Measurements from ENCODE around the gene ROR2.

The ROR2 gene

GRCh38 chr9:91953718-91954117 is 3.7 kb upstream of the ROR2 start:
- Histone ChIP-seq H3K4me2 (ENCODE audit: low read length) (no peak overlapping the region), H2BK5ac (ENCODE audit: low read length) (peak overlapping the region; percentile 76), H4K8ac (ENCODE audit: low read depth, low read length) (no peak overlapping the region), H3K79me1 (ENCODE audit: low read length) (no peaks in the 10 kb centered on the region), H2AK5ac (ENCODE audit: low read length) (peak overlapping the region; percentile 65), H3K18ac (ENCODE audit: low read length) (no peak overlapping the region), H3K27ac (ENCODE audit: low read depth, low read length) (no peak overlapping the region), H3K9ac (ENCODE audit: low read length) (no peak overlapping the region), H4K5ac (ENCODE audit: low read length) (no peak overlapping the region), H3K4ac (ENCODE audit: low read depth, low read length) (no peak overlapping the region), H3K4me3 (ENCODE audit: low read length) (no peak overlapping the region), H3K36me3 (ENCODE audit: control insufficient read depth, insufficient read depth, low read length) (no peaks in the 10 kb centered on the region), H3K27me3 (ENCODE audit: insufficient read depth, low read length, poor library complexity) (no peaks in the 10 kb centered on the region), H3K23ac (ENCODE audit: low read length) (no peak overlapping the region), H3K79me2 (ENCODE audit: control insufficient read depth, insufficient read depth, low read length) (peaks cover 12% of the 10 kb centered on the region), H3K56ac (ENCODE audit: low read length) (peak overlapping the region; percentile 71), H2BK15ac (replicated peaks; ENCODE audit: low read depth) (no peak overlapping the region), H2BK120ac (ENCODE audit: low read depth, low read length) (peak overlapping the region; percentile 17), H3K4me1 (ENCODE audit: control insufficient read depth, low read depth, low read length) (peaks cover 7% of the 10 kb centered on the region)
- no CpG with 5 or more reads among the region's 6 CpGs for WGBS (ENCODE audit: extremely low coverage, insufficient coverage, low lambda C conversion rate)
- DNase-seq = peak; percentile 84

- no peak overlapping the region for H2BK120ac ChIP-seq (ENCODE audit: low read depth, low read length)
- H3K79me1 ChIP-seq (ENCODE audit: low read length) = no peaks in the 10 kb centered on the region
- no peak overlapping the region for H3K23ac ChIP-seq (ENCODE audit: low read length)
- H3K4me1 ChIP-seq (ENCODE audit: control insufficient read depth, low read depth, low read length) = peaks cover 7% of the 10 kb centered on the region
- no peak overlapping the region for H3K18ac ChIP-seq (ENCODE audit: low read length)
- no peak overlapping the region for H4K8ac ChIP-seq (ENCODE audit: low read depth, low read length)
- peaks cover 25% of the 10 kb centered on the region for H3K79me2 ChIP-seq (ENCODE audit: control insufficient read depth, insufficient read depth, low read length)
- H3K36me3 ChIP-seq (ENCODE audit: control insufficient read depth, insufficient read depth, low read length) = no peaks in the 10 kb centered on the region
- WGBS (ENCODE audit: extremely low coverage, insufficient coverage, low lambda C conversion rate) = no CpG with 5 or more reads among the region's 6 CpGs
- peak overlapping the region; percentile 56 for H3K56ac ChIP-seq (ENCODE audit: low read length)
- no peaks in the 10 kb centered on the region for H3K27me3 ChIP-seq (ENCODE audit: insufficient read depth, low read length, poor library complexity)
- H3K4ac ChIP-seq (ENCODE audit: low read depth, low read length) = no peak overlapping the region
- H3K4me2 ChIP-seq (ENCODE audit: low read length) = no peak overlapping the region
- peak overlapping the region; percentile 33 for H2BK5ac ChIP-seq (ENCODE audit: low read length)
- H3K9ac ChIP-seq (ENCODE audit: low read length) = no peak overlapping the region
- H3K27ac ChIP-seq (ENCODE audit: low read depth, low read length) = no peak overlapping the region
- no peak for DNase-seq
- no peak overlapping the region for H4K5ac ChIP-seq (ENCODE audit: low read length)
- H3K4me3 ChIP-seq (ENCODE audit: low read length) = no peak overlapping the region
- H2AK5ac ChIP-seq (ENCODE audit: low read length) = peak overlapping the region; percentile 57
- H2BK15ac ChIP-seq (replicated peaks; ENCODE audit: low read depth) = no peak overlapping the region
Measured at GRCh38 chr9:91951944-91952520, 2.0 kb upstream of the ROR2 start.

GRCh38 chr9:91949392-91949945 is 559 bp downstream of the ROR2 start:
- H3K27ac ChIP-seq (ENCODE audit: low read depth, low read length) = peak overlapping the region; percentile 94

GRCh38 chr9:91948597-91949391 is 1.2 kb downstream of the ROR2 start:
- DNase-seq = peak; percentile 89
- Histone ChIP-seq H2BK120ac (ENCODE audit: low read depth, low read length) (peak overlapping the region; percentile 96), H3K4ac (ENCODE audit: low read depth, low read length) (peak overlapping the region; percentile 99), H3K4me2 (ENCODE audit: low read length) (peak overlapping the region; percentile 42), H4K5ac (ENCODE audit: low read length) (no peak overlapping the region), H3K23ac (ENCODE audit: low read length) (peak overlapping the region; percentile 72), H3K27me3 (ENCODE audit: insufficient read depth, low read length, poor library complexity) (no peaks in the 10 kb centered on the region), H3K79me1 (ENCODE audit: low read length) (peaks cover 4% of the 10 kb centered on the region), H3K4me3 (ENCODE audit: low read length) (peak overlapping the region; percentile 84), H3K79me2 (ENCODE audit: control insufficient read depth, insufficient read depth, low read length) (peaks cover 53% of the 10 kb centered on the region), H3K56ac (ENCODE audit: low read length) (peak overlapping the region; percentile 97), H4K8ac (ENCODE audit: low read depth, low read length) (peak overlapping the region; percentile 98), H2AK5ac (ENCODE audit: low read length) (no peak overlapping the region), H3K18ac (ENCODE audit: low read length) (peak overlapping the region; percentile 100), H2BK5ac (ENCODE audit: low read length) (peak overlapping the region; percentile 87), H3K36me3 (ENCODE audit: control insufficient read depth, insufficient read depth, low read length) (no peaks in the 10 kb centered on the region), H3K4me1 (ENCODE audit: control insufficient read depth, low read depth, low read length) (peaks cover 18% of the 10 kb centered on the region), H2BK15ac (replicated peaks; ENCODE audit: low read depth) (peak overlapping the region; percentile 21), H3K9ac (ENCODE audit: low read length) (peak overlapping the region; percentile 94), H3K27ac (ENCODE audit: low read depth, low read length) (peak overlapping the region; percentile 94)
- WGBS (ENCODE audit: extremely low coverage, insufficient coverage, low lambda C conversion rate) = no CpG with 5 or more reads among the region's 66 CpGs

More at GRCh38 chr9:91949392-91949945, 559 bp downstream of the ROR2 start:
- Histone ChIP-seq H3K79me2 (ENCODE audit: control insufficient read depth, insufficient read depth, low read length) (peaks cover 47% of the 10 kb centered on the region), H3K79me1 (ENCODE audit: low read length) (no peaks in the 10 kb centered on the region), H3K56ac (ENCODE audit: low read length) (peak overlapping the region; percentile 97), H3K27me3 (ENCODE audit: insufficient read depth, low read length, poor library complexity) (no peaks in the 10 kb centered on the region), H3K36me3 (ENCODE audit: control insufficient read depth, insufficient read depth, low read length) (no peaks in the 10 kb centered on the region), H2BK15ac (replicated peaks; ENCODE audit: low read depth) (peak overlapping the region; percentile 86), H2AK5ac (ENCODE audit: low read length) (no peak overlapping the region), H4K8ac (ENCODE audit: low read depth, low read length) (peak overlapping the region; percentile 98), H3K4me1 (ENCODE audit: control insufficient read depth, low read depth, low read length) (peaks cover 19% of the 10 kb centered on the region), H3K23ac (ENCODE audit: low read length) (peak overlapping the region; percentile 76), H3K18ac (ENCODE audit: low read length) (peak overlapping the region; percentile 100), H3K4me3 (ENCODE audit: low read length) (peak overlapping the region; percentile 84), H3K9ac (ENCODE audit: low read length) (peak overlapping the region; percentile 94), H4K5ac (ENCODE audit: low read length) (no peak overlapping the region), H3K4me2 (ENCODE audit: low read length) (peak overlapping the region; percentile 4), H2BK120ac (ENCODE audit: low read depth, low read length) (peak overlapping the region; percentile 96), H3K4ac (ENCODE audit: low read depth, low read length) (peak overlapping the region; percentile 99), H2BK5ac (ENCODE audit: low read length) (peak overlapping the region; percentile 87)
- WGBS (ENCODE audit: extremely low coverage, insufficient coverage, low lambda C conversion rate) = no CpG with 5 or more reads among the region's 61 CpGs
- no peak for DNase-seq

- H2BK5ac ChIP-seq (ENCODE audit: low read length) = peak overlapping the region; percentile 73
- no CpG with 5 or more reads among the region's 12 CpGs for WGBS (ENCODE audit: extremely low coverage, insufficient coverage, low lambda C conversion rate)
- no peak overlapping the region for H2BK15ac ChIP-seq (replicated peaks; ENCODE audit: low read depth)
- H4K5ac ChIP-seq (ENCODE audit: low read length) = no peak overlapping the region
- peak; percentile 67 for DNase-seq
- peak overlapping the region; percentile 72 for H3K23ac ChIP-seq (ENCODE audit: low read length)
- peak overlapping the region; percentile 94 for H3K9ac ChIP-seq (ENCODE audit: low read length)
- peaks cover 59% of the 10 kb centered on the region for H3K79me2 ChIP-seq (ENCODE audit: control insufficient read depth, insufficient read depth, low read length)
- H3K4me3 ChIP-seq (ENCODE audit: low read length) = peak overlapping the region; percentile 84
- H3K36me3 ChIP-seq (ENCODE audit: control insufficient read depth, insufficient read depth, low read length) = no peaks in the 10 kb centered on the region
- peaks cover 7% of the 10 kb centered on the region for H3K79me1 ChIP-seq (ENCODE audit: low read length)
- H2BK120ac ChIP-seq (ENCODE audit: low read depth, low read length) = no peak overlapping the region
- peak overlapping the region; percentile 99 for H3K4ac ChIP-seq (ENCODE audit: low read depth, low read length)
- H3K18ac ChIP-seq (ENCODE audit: low read length) = peak overlapping the region; percentile 100
- H4K8ac ChIP-seq (ENCODE audit: low read depth, low read length) = no peak overlapping the region
- peak overlapping the region; percentile 3 for H3K27ac ChIP-seq (ENCODE audit: low read depth, low read length)
- H3K27me3 ChIP-seq (ENCODE audit: insufficient read depth, low read length, poor library complexity) = no peaks in the 10 kb centered on the region
- H3K4me1 ChIP-seq (ENCODE audit: control insufficient read depth, low read depth, low read length) = peaks cover 22% of the 10 kb centered on the region
- H2AK5ac ChIP-seq (ENCODE audit: low read length) = no peak overlapping the region
- H3K4me2 ChIP-seq (ENCODE audit: low read length) = peak overlapping the region; percentile 42
- H3K56ac ChIP-seq (ENCODE audit: low read length) = peak overlapping the region; percentile 97
Measured at GRCh38 chr9:91948101-91948596, 1.9 kb downstream of the ROR2 start.

Data from mesendoderm (in vitro differentiated cells).